OCI-LY3 (cell line): ENCODE data around the gene KISS1.

Experiments
- H2AFZ ChIP-seq: fragments of 200-600, 300-600 bp; shearing (Covaris generic); 2 replicates; pipeline ENCODE4 v1.6.0; 2014; ENCODE audit warnings: antibody characterized with exemption, low read depth, low read length
- H3K27ac ChIP-seq: fragments of 200-600, 300-600 bp; sonication (generic); 2 replicates; pipeline ENCODE4 v1.5.1; 2014; ENCODE audit warnings: mild to moderate bottlenecking, low read length, moderate library complexity, mixed read lengths
- H3K27me3 ChIP-seq: fragments of 200-600, 300-600 bp; sonication (generic); 2 replicates; pipeline ENCODE4 v1.6.1; 2014; ENCODE audit warnings: low read depth, low read length, mixed read lengths
- H3K36me3 ChIP-seq: fragments of 200-600, 300-600 bp; sonication (generic); replicated peaks from 2 replicates; pipeline ENCODE3; 2014; ENCODE audit warnings: low read depth, low read length, mixed read lengths
- H3K4me1 ChIP-seq: fragments of 300-600, 200-600 bp; sonication (generic); 2 replicates; pipeline ENCODE4 v1.6.1; 2014; ENCODE audit warnings: low read length, mixed read lengths
- H3K4me2 ChIP-seq: fragments of 200-600, 300-600 bp; sonication (generic); 2 replicates; pipeline ENCODE4 v1.6.1; 2014; ENCODE audit warnings: low read length, mixed read lengths
- H3K4me3 ChIP-seq: fragments of 300-600, 200-600 bp; sonication (generic); 2 replicates; pipeline ENCODE4 v1.5.1; 2014; ENCODE audit warnings: antibody characterized with exemption, mild to moderate bottlenecking, low read length, moderate library complexity
- H3K79me2 ChIP-seq: fragments of 300-600, 200-600 bp; shearing (Covaris generic); 2 replicates; pipeline ENCODE4 v1.6.1; 2014; ENCODE audit warnings: mild to moderate bottlenecking, low read length, mixed read lengths
- H3K9ac ChIP-seq: fragments of 300-600, 200-600 bp; shearing (Covaris generic); 2 replicates; pipeline ENCODE4 v1.6.0; 2014; ENCODE audit warnings: mild to moderate bottlenecking, low read length, moderate library complexity
- H3K9me3 ChIP-seq: fragments of 200-600, 300-600 bp; shearing (Covaris generic); 2 replicates; pipeline ENCODE4 v1.6.1; 2014; ENCODE audit warnings: low read length, mixed read lengths; ENCODE audit not compliant: insufficient read depth
- H4K20me1 ChIP-seq: fragments of 200-600, 300-600 bp; sonication (generic); 2 replicates; pipeline ENCODE4 v1.6.1; 2016; ENCODE audit warnings: low read length, mixed read lengths; ENCODE audit not compliant: insufficient read depth
- CTCF ChIP-seq: fragments of 200-600, 300-600 bp; sonication (generic); IDR thresholded peaks from 2 replicates; pipeline ENCODE4 v1.5.1; 2014; ENCODE audit warnings: antibody characterized with exemption, low read length, low read depth
- EZH2phosphoT487 ChIP-seq: fragments of 200-600 bp; shearing (Covaris generic); IDR thresholded peaks from 2 replicates; pipeline ENCODE4 v1.6.1; 2018; ENCODE audit warnings: antibody characterized with exemption, mixed run types, low read depth

The KISS1 gene

DNA sequence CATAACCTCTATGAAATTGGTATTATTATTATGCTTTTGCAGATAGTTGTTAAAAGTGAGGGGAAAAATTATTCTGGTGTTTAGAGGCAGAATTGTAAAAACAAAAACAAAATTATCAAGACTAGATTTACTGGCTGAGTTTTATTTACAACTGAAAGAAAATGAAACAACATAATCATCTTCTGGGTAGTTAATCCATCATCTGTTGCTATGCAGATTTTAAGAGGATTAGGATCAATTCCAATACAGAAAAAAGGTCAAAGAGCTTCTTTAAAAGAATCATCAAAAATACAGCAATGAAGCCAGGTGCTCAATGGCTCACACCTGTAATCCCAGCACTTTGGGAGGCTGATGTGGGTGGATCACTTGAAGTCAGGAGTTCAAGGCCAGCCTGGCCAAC is 9.2 kb upstream of the KISS1 start:
- Histone ChIP-seq H3K27ac (no peak overlapping the region), H4K20me1 (no peaks in the 10 kb centered on the region), H3K27me3 (peaks cover 50% of the 10 kb centered on the region), H3K36me3 (no peaks in the 10 kb centered on the region), H3K4me1 (no peaks in the 10 kb centered on the region), H3K9me3 (no peaks in the 10 kb centered on the region), H2AFZ (no peak overlapping the region), H3K4me3 (no peak overlapping the region), H3K9ac (no peak overlapping the region), H3K4me2 (no peak overlapping the region), H3K79me2 (no peaks in the 10 kb centered on the region)
- TF ChIP-seq CTCF = no peak
- no peak for TF ChIP-seq EZH2phosphoT487

GRCh38 chr1:204204944-204205343 is 8.7 kb upstream of the KISS1 start:
- no peak overlapping the region for H3K9ac ChIP-seq
- H3K79me2 ChIP-seq = no peaks in the 10 kb centered on the region
- no peak for TF ChIP-seq CTCF
- no peak for TF ChIP-seq EZH2phosphoT487

GRCh38 chr1:204203206-204203767 is 7.0 kb upstream of the KISS1 start:
- no peak for TF ChIP-seq CTCF
- no peak for TF ChIP-seq EZH2phosphoT487
- no peaks in the 10 kb centered on the region for H3K79me2 ChIP-seq
- no peaks in the 10 kb centered on the region for H3K9me3 ChIP-seq
- H3K4me3 ChIP-seq = no peak overlapping the region
- H3K4me1 ChIP-seq = no peaks in the 10 kb centered on the region
- H3K9ac ChIP-seq = no peak overlapping the region
- H3K4me2 ChIP-seq = no peak overlapping the region
- no peaks in the 10 kb centered on the region for H3K36me3 ChIP-seq
- H3K27ac ChIP-seq = no peak overlapping the region
- H3K27me3 ChIP-seq = peaks cover 46% of the 10 kb centered on the region
- no peak overlapping the region for H2AFZ ChIP-seq
- H4K20me1 ChIP-seq = no peaks in the 10 kb centered on the region

More at GRCh38 chr1:204204944-204205343, 8.7 kb upstream of the KISS1 start:
- Histone ChIP-seq H3K27me3 (peaks cover 50% of the 10 kb centered on the region), H3K36me3 (no peaks in the 10 kb centered on the region), H2AFZ (no peak overlapping the region), H3K4me1 (no peaks in the 10 kb centered on the region), H3K4me3 (no peak overlapping the region), H3K9me3 (no peaks in the 10 kb centered on the region), H4K20me1 (no peaks in the 10 kb centered on the region), H3K27ac (no peak overlapping the region), H3K4me2 (no peak overlapping the region)

DNA sequence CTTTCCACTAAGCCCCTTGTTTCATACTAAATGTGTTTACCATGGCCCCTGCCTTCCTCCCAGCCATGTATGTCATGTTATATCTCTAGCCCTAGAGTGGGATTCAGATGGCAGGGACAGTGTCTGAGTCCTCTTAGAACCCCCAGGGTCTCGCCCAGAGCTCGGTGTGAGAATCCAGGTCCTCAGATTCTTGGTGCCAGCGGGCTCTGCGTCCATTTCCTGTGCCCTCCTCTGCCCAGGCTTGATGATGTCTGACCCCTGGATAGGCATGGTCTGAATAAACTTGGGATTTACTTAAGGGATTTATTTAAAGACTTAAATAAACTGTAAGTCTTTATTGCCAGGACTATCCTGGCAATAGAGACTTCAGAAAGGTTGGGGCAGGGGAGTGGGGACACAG is 6.2 kb upstream of the KISS1 start:
- H3K79me2 ChIP-seq = no peaks in the 10 kb centered on the region
- no peaks in the 10 kb centered on the region for H3K9me3 ChIP-seq
- no peaks in the 10 kb centered on the region for H4K20me1 ChIP-seq
- no peaks in the 10 kb centered on the region for H3K36me3 ChIP-seq
- no peak overlapping the region for H2AFZ ChIP-seq
- peaks cover 46% of the 10 kb centered on the region for H3K27me3 ChIP-seq
- no peak overlapping the region for H3K9ac ChIP-seq
- H3K27ac ChIP-seq = no peak overlapping the region
- no peaks in the 10 kb centered on the region for H3K4me1 ChIP-seq
- TF ChIP-seq EZH2phosphoT487 = no peak
- no peak for TF ChIP-seq CTCF
- H3K4me3 ChIP-seq = no peak overlapping the region
- no peak overlapping the region for H3K4me2 ChIP-seq
